Psoas muscle (tissue), 8 donors: Measurements from ENCODE around the gene GABRG2. TPM values are rescaled to one million over a fixed set of nuclear protein-coding genes. Genes with fewer than 3 reads are reported as not detected.

Source experiments
- ATAC-seq, 4 donors: fragments of 200-7000 bp; cut with Tn5 transposase; one replicate each; pipeline ENCODE4 v1.9.1; 2020; ENCODE audit warnings: moderate library complexity in 3 of 4, mild to moderate bottlenecking in 2 of 4
- DNase-seq, 2 donors: peaks; one replicate each; pipeline ENCODE4 v3.0.0-alpha.2; 2020
- H3K27ac ChIP-seq: fragments of 200-600 bp; one replicate; pipeline ENCODE4 v1.8.0; 2022
- H3K27me3 ChIP-seq, 3 donors: fragments of 200-600 bp in 1 of 3; one replicate each; pipeline versions ENCODE4 v1.6.1 to v1.8.0; 2013 to 2022; ENCODE audit warnings: low read length in 2 of 3, mild to moderate bottlenecking in 2 of 3, moderate library complexity in 1 of 3; ENCODE audit not compliant: insufficient read depth in 3 of 3
- H3K36me3 ChIP-seq, 2 donors: fragments of 200-600 bp in 1 of 2; one replicate each; pipeline versions ENCODE4 v1.6.1 to v1.8.0; 2013 to 2022; ENCODE audit warnings: low read depth in 1 of 2, mild to moderate bottlenecking in 1 of 2, moderate library complexity in 1 of 2; ENCODE audit not compliant: insufficient read depth in 1 of 2
- H3K4me1 ChIP-seq: fragments of 200-600 bp; one replicate; pipeline ENCODE4 v1.8.0; 2022
- H3K4me3 ChIP-seq: fragments of 200-600 bp; one replicate; pipeline ENCODE4 v1.8.0; 2022; ENCODE audit warnings: mild to moderate bottlenecking
- H3K9me3 ChIP-seq: fragments of 200-600 bp; one replicate; pipeline ENCODE4 v1.8.0; 2022
- WGBS, 3 donors: extraction: QIAGEN DNeasy Blood & Tissue Kit; methylation state at CpG; one replicate each; pipeline versions ENCODE4 v1.1.6 to v1.1.7; 2013; 5-methylcytosine and 5-hydroxymethylcytosine counted together
- intact Hi-C, 2 donors: fragments of 100-400 bp; cut with DNase I; formaldehyde crosslinking; loops; one replicate each; pipeline versions ENCODE4 v1.11.0 to v1.14.2; 2022
- polyA plus RNA-seq, 3 donors: library from polyadenylated mRNA; stranded (reverse); fragments of 200-250 nt; gene quantifications; one replicate each; pipeline ENCODE4 v1.2.3, GENCODE V29; 2013
- total RNA-seq, 4 donors: library from RNA; stranded (reverse); fragmentation: NEBNext Ultra II Directional in 2 of 4; extraction: Animal tissue kit (Norgen Biotek cat#: 25700) in 2 of 4; gene quantifications; one replicate each; pipeline versions ENCODE4 v1.2.1 to v1.2.4, GENCODE V29; 2021 to 2023
- TF ChIP-seq, protein P1 (sequence below): fragments of 200-600 bp; IDR thresholded peaks from one replicate; pipeline ENCODE4 v1.8.0; 2022; ENCODE audit warnings: antibody characterized with exemption
- donor health status: healthy with polysubstance abuse.
- donor health status: DM: no; HTN: no; CAD: no; lungs with moderate emphysema.
- donor health status: Bipolar disorder and iron deficiency.
- donor health status: healthy.
- donor health status: DM: yes; HTN: yes; CAD: no.
- donor health status: DM: no; HTN: no; CAD: no.
- donor health status: DM: no; HTN: no; CAD: no.
- donor health status: DM: yes; HTN: yes; CAD: no.

The GABRG2 gene
- total and polyA plus RNA-seq, 7 donors, result 0.03 TPM; not detected in 6

DNA sequence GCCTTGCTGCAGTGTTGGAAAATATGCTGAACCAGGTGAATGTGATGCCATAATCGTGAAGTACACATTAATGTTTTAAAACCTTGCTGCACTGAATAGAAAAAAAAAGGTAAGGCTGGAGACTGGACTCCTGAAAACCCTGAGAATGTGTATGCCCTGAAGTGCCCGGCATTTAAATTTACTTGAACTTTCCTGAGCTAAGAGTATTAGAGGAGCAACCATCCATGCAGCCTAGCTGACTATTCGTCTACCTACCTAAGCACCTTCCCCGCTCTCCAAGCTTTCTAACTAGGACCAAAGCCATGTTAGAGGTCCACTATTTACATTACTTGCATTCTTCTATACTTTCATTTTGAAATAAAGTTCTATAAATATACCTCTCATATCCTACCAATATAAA lies 1.4 kb downstream of the GABRG2 start:
- Histone ChIP-seq H3K27ac (no peak overlapping the region), H3K9me3 (no peaks in the 10 kb centered on the region), H3K4me3 (no peak overlapping the region), H3K4me1 (no peaks in the 10 kb centered on the region), H3K27me3 (no peaks in the 10 kb centered on the region), H3K36me3 (no peaks in the 10 kb centered on the region)
- ATAC-seq (no peak), DNase-seq (no peak)
- TF ChIP-seq, protein P1, sequence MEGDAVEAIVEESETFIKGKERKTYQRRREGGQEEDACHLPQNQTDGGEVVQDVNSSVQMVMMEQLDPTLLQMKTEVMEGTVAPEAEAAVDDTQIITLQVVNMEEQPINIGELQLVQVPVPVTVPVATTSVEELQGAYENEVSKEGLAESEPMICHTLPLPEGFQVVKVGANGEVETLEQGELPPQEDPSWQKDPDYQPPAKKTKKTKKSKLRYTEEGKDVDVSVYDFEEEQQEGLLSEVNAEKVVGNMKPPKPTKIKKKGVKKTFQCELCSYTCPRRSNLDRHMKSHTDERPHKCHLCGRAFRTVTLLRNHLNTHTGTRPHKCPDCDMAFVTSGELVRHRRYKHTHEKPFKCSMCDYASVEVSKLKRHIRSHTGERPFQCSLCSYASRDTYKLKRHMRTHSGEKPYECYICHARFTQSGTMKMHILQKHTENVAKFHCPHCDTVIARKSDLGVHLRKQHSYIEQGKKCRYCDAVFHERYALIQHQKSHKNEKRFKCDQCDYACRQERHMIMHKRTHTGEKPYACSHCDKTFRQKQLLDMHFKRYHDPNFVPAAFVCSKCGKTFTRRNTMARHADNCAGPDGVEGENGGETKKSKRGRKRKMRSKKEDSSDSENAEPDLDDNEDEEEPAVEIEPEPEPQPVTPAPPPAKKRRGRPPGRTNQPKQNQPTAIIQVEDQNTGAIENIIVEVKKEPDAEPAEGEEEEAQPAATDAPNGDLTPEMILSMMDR, result no peak
- intact Hi-C loops, result no loop called here
- whole genome bisulfite sequencing, 3 donors, result 81 to 82% (median 82%) methylated on average over 4 of the region's 4 CpGs

DNA sequence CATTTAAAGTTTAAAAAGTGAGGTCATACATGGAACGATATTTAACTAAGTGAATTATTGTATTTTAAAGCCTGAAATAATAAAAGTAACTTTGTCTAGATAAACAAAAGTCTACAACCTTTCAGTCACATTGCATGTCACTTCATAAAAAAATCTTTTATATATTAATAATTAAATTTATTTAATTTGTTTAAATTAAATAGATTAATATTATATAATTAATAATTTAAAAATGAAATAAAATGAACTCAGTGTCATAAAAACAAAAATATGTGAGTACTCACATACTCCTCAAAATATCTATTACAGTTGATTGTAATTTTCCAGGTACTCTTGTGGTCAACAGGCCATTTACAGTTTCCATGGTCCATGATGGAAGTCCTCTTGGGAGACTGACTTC lies 11.2 kb downstream of the GABRG2 start:
- DNase-seq, result no peak
- TF ChIP-seq, protein P1, result no peak
- no peak for ATAC-seq
- no peaks in the 10 kb centered on the region for H3K36me3 ChIP-seq
- intact Hi-C loops, result no loop called here
- 89 to 90% (median 90%) methylated on average over 1 of the region's 1 CpG for WGBS, 3 donors
- H3K4me3 ChIP-seq, result no peak overlapping the region
- H3K4me1 ChIP-seq, result no peaks in the 10 kb centered on the region
- H3K27ac ChIP-seq, result no peak overlapping the region
- H3K27me3 ChIP-seq, result no peaks in the 10 kb centered on the region
- no peaks in the 10 kb centered on the region for H3K9me3 ChIP-seq

DNA sequence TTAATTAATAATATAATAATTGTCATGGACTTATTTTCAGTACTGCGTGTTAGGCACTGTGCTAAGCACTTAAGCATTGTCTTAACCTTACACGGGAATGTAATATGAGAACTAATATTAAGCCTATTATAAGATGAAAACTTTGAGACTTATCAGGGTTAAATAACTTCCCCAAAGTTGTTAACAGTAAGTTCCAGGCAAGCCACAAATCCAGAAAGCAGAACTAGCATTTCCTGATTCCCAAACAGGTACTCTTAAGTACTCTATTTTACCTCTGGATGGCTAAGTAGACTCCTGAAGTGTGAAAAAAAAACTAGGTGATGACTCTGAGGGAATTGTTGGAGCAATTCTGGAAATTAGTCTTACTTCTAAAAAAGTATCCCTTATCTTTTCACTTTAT lies 23.8 kb downstream of the GABRG2 start:
- Histone ChIP-seq H3K36me3 (no peaks in the 10 kb centered on the region), H3K27ac (no peak overlapping the region), H3K4me3 (no peak overlapping the region), H3K27me3 (no peaks in the 10 kb centered on the region), H3K9me3 (no peaks in the 10 kb centered on the region), H3K4me1 (no peaks in the 10 kb centered on the region)
- intact Hi-C loops, result no loop called here
- WGBS, 3 donors, result 59 to 65% (median 64%) methylated on average over 2 of the region's 2 CpGs
- ATAC-seq, result no peak
- TF ChIP-seq, protein P1, result no peak
- no peak for DNase-seq

DNA sequence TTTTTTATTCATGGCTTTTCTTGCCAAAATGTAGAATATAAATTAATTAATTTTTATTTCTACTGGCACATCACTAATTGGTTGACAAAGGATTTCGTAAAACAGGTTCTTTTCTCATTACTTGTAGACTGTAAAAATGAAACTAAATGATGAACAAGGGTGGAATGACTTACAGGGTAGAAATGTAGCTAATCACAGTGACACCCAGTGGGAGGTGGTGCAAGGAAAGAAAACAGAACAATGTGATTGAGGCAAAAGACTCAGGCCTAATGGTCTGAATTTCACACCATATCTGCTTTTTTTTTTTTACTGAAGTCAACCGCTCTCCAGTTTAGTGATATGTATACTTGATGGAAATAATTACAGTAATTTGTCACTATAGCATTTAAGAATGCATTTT lies 28.9 kb downstream of the GABRG2 start:
- 61 to 69% (median 63%) methylated on average over 2 of the region's 2 CpGs for WGBS, 3 donors
- Histone ChIP-seq H3K36me3 (no peaks in the 10 kb centered on the region), H3K27ac (no peak overlapping the region), H3K27me3 (no peaks in the 10 kb centered on the region), H3K4me1 (no peaks in the 10 kb centered on the region), H3K4me3 (no peak overlapping the region), H3K9me3 (no peaks in the 10 kb centered on the region)
- intact Hi-C loops, result no loop called here
- DNase-seq (no peak), ATAC-seq (no peak)
- TF ChIP-seq, protein P1, result no peak

DNA sequence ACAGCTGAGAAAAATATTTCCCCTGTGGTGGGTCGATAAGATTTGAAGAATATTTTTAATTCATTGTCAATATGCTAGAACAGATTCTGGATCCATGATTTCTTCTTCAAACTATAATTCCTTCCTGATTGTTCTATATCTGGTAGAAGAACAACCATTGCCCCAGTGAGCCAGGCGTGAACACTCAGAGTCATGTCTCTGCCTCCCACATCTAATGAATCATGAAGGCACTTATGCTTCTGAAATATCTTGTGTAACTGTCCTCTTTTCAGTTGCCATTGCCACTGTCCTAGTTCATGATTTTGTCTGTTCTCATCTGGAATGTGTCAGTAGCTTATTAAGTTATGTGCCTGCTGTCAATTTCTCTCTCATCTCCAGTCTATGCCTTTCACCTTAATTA lies 40.0 kb downstream of the GABRG2 start:
- Histone ChIP-seq H3K9me3 (no peaks in the 10 kb centered on the region), H3K36me3 (no peaks in the 10 kb centered on the region), H3K27me3 (no peaks in the 10 kb centered on the region), H3K27ac (no peak overlapping the region), H3K4me1 (no peaks in the 10 kb centered on the region), H3K4me3 (no peak overlapping the region)
- DNase-seq (no peak), ATAC-seq (no peak)
- WGBS, 3 donors, result 81 to 85% (median 84%) methylated on average over 2 of the region's 2 CpGs
- TF ChIP-seq, protein P1, result no peak
- intact Hi-C loops, result no loop called here
